ENCODE results near the gene PGAM5. TPM values are rescaled to one million over a fixed set of nuclear protein-coding genes. Genes with fewer than 3 reads are reported as not detected.

Gene PGAM5
- total RNA-seq, 1 experiment from 2014 or later: 112 TPM

DNA sequence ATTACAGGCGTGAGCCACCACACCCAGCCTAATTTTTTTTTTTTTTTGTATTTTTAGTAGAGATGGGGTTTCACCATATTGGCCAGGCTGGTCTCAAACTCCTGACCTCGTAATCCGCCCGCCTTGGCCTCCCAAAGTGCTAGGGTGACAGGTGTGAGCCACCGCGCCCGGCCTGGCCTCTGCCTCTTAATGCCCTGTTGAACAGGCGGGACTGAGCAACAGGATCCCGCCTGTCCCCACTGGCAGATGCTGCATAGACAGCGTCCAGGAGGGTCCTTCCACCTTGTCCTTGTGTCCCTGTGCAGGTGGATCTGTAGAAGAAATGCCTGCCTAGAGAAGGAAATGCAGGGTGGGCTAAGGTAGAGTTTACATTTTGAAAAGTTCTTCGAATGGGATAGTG, 5.7 kb downstream of the PGAM5 start:
- Histone ChIP-seq H3K4ac (ENCODE audit: low read depth, low read length) (no peak overlapping the region), H3K4me2 (ENCODE audit: insufficient read depth, insufficient read length, low read length) (no peak overlapping the region), H3K9ac (ENCODE audit: extremely low read depth, insufficient read length, low read length) (no peak overlapping the region), H2BK12ac (ENCODE audit: insufficient read length, low read depth, low read length) (no peak overlapping the region), H3K9me3 (ENCODE audit: control insufficient read depth, low read depth, low read length) (no peaks in the 10 kb centered on the region), H3K23ac (ENCODE audit: insufficient read length, low read depth, low read length) (no peak overlapping the region), H3T11ph (ENCODE audit: low read length) (no peak overlapping the region), H3K27me3 (ENCODE audit: insufficient read depth, low read length) (no peaks in the 10 kb centered on the region), H3K27ac (ENCODE audit: insufficient read length, low read depth, low read length) (no peak overlapping the region), H3K14ac (ENCODE audit: insufficient read depth, low read length) (no peak overlapping the region), H4K8ac (replicated peaks; ENCODE audit: insufficient read length, low read depth, low read length) (no peak overlapping the region), H4K20me1 (ENCODE audit: control insufficient read depth, insufficient read depth, insufficient read length) (no peaks in the 10 kb centered on the region), H2BK5ac (ENCODE audit: insufficient read length, low read length) (no peak overlapping the region), H2BK15ac (ENCODE audit: low read depth, low read length) (no peak overlapping the region), H4K5ac (ENCODE audit: insufficient read length, low read depth, low read length) (no peak overlapping the region), H3K23me2 (ENCODE audit: insufficient read length, low read depth, low read length, poor library complexity, severe bottlenecking) (peaks cover 2% of the 10 kb centered on the region), H2BK120ac (ENCODE audit: low read depth, low read length, poor library complexity, severe bottlenecking) (no peak overlapping the region), H4K91ac (ENCODE audit: insufficient read length, low read depth, low read length) (no peak overlapping the region), H2AFZ (ENCODE audit: low read length) (no peak overlapping the region), H3K79me1 (ENCODE audit: insufficient read depth, low read depth, low read length, poor library complexity, severe bottlenecking) (peaks cover 6% of the 10 kb centered on the region), H3K18ac (ENCODE audit: insufficient read length, low read depth, low read length) (no peak overlapping the region), H3K56ac (ENCODE audit: insufficient read length, low read depth, low read length) (no peak overlapping the region), H2AK5ac (ENCODE audit: insufficient read length, low read length) (no peak overlapping the region), H3K4me1 (ENCODE audit: insufficient read depth, low read length) (no peaks in the 10 kb centered on the region), H2BK20ac (ENCODE audit: low read depth, low read length, poor library complexity, severe bottlenecking) (no peak overlapping the region), H3K79me2 (ENCODE audit: insufficient read depth, low read length) (peaks cover 14% of the 10 kb centered on the region; the same call in 1 of the 2 replicates)
- Mint-ChIP-seq H3K27ac (no peak overlapping the region), H3K4me3 (no peak overlapping the region), H3K9me3 (no peaks in the 10 kb centered on the region), H3K27me3 (ENCODE audit: low read depth) (no peaks in the 10 kb centered on the region), H3K36me3 (ENCODE audit: insufficient read depth in 1 of 3, low read depth in 3 of 3) (peaks cover 30 to 68% (median 63%) of the 10 kb centered on the region in 3 experiments; a peak in 6 of 7 replicates), H3K4me1 (peaks cover 2 to 5% of the 10 kb centered on the region in 2 experiments; a peak in 2 of 4 replicates)
- WGBS (ENCODE audit: extremely low coverage, insufficient read length, low lambda C conversion rate): no CpG with 5 or more reads among the region's 11 CpGs
- no peak for TF ChIP-seq CTCF (conservative IDR thresholded peaks at IDR 0.05)
- no peak for DNase-seq

All from H9 (cell line).